ENCODE data around the gene ZER1.

ZER1 gene

DNA sequence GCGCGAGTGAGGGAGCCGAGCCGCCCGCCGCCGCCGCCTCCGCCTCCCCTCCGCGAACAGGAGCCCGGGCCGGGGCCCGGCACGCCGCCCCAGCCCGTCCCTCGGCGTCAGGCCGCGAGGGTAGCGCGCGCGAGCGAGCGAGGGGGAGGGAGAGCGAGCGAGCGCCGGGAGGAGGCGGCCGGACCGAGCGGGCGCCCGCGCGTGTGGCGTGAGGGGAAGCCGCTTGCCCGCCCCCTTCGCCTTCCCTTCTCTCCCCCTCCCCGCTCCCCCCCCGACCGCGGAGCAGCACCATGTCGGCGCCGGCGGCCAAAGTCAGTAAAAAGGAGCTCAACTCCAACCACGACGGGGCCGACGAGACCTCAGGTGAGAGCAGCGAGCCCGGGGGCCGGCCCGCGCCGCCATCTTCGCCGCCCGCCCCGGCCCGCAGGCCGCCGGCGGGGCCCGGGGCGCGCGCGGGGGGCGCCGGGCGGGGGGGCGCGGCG lies 82.4 kb downstream of the ZER1 start:
- DNase-seq: no peak

DNA sequence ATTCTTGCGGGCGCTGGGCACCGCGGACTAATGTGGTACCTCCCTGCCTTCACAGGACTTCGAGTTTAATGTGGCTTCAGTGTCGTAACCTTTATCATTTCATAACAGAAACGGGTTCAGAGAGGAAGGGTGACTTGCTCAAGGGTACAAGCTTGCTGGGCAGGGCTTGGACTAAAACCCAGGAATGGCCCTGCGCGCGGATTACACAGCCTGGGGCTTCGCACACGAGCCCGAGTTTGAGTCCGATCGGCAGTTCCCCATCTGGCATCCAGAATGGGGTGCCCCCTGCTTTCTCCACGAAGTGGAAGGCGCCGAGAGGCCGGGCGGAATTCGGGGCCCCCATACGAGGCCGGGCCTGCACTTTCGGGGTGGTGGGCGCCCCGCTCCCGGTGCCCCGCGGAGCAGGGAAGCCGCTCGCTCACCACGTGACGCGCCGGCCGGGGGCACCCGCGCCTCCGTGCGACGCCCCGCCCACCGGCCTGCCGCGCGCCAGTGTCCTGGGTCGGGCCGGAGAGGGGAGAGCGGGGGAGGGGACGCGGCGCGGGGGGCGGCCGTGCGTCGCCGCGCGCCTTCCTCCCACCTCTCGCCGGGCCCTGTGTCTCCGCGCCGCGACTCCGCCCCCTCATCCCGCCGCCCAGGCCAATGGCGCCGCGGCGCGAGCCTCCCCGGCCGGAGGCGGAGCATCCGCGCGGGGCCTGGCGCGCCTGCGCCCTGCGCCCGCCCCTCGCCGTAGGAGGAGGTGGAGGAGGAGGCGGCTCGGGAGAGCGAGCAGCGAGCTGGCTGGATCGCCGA lies 83.0 kb downstream of the ZER1 start, which contains the start of gene SET:
TSS of gene SET (plus strand) at position 722 of the 792 bp plus-strand sequence. CDS start 361 bp downstream, outside the sequence.
- peak; percentile 95 for DNase-seq

DNA sequence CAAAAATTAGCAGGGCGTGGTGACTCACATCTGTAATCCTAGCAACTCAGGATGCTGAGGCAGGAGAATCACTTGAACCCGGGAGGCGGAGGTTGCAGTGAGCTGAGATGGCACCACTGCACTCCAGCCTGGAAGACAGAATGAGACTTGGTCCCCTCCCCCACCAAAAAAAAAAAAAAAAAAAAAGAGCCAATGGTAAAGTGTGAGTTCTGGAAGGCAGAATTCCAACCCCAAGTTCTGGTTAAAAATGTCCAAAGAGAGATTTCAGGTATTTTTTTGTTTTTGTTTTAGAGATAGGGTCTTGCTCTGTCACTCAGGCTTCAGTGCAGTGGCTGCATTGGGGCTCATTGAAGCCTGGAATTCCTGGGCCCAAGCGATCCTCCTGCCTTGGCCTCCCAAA lies 84.3 kb downstream of the ZER1 start:
- DNase-seq: no peak

GRCh38 chr9:128685636-128686489 lies 85.9 kb downstream of the ZER1 start:
- peak; percentile 45 for DNase-seq

GRCh38 chr9:128684325-128685199 lies 87.2 kb downstream of the ZER1 start:
- DNase-seq: peak; percentile 79

DNA sequence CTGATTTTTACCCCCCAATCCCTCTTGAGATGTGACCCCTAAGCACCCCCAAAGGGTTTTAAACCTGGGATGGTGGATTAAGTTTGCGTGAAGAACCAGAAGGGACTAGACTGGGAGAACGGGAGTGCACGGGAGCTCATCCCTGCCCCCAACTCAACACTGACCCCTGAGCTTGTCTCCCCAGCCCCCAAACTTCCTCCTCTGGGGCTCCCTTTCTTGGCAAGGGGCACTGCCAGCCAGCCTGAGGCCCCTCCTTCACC lies 87.7 kb downstream of the ZER1 start:
- no peak for DNase-seq

GRCh38 chr9:128683340-128684064 lies 88.2 kb downstream of the ZER1 start:
- peak; percentile 61 for DNase-seq

All from CD4-positive, alpha-beta T cell treated with Interleukin-15 for 1 hour (primary cell).